Motor neuron (in vitro differentiated cells): ENCODE measurements around the gene MORN4. TPM values are rescaled to one million over a fixed set of nuclear protein-coding genes. Genes with fewer than 3 reads are reported as not detected.

Source experiments
- ATAC-seq, 8 experiments: fragments of 200-7000 bp; cut with Tn5 transposase; replicated peaks in 6 of 8; 2 replicates each; pipeline ENCODE4 v1.8.0; 2021; ENCODE audit warnings: mild to moderate bottlenecking in 8 of 8, moderate library complexity in 8 of 8
- H3K27ac ChIP-seq, 2 donors: fragments of 250-450 bp; sonication (Bioruptor Pico); 2 replicates each; pipeline ENCODE4 v1.9.0; 2021; ENCODE audit warnings: antibody characterized with exemption in 2 of 2, mild to moderate bottlenecking in 2 of 2, moderate library complexity in 1 of 2
- H3K4me1 ChIP-seq, 2 donors: fragments of 250-450 bp; sonication (Bioruptor Pico); replicated peaks in 1 of 2; 2 replicates each; pipeline ENCODE4 v1.6.1; 2021; ENCODE audit warnings: antibody characterized with exemption in 2 of 2, mild to moderate bottlenecking in 2 of 2, moderate library complexity in 1 of 2
- H3K4me3 ChIP-seq, 5 donors: fragments of 250-450 bp; sonication (Bioruptor Pico); 2 replicates each; pipeline ENCODE4 v1.9.0; 2021; ENCODE audit warnings: antibody characterized with exemption in 5 of 5, mild to moderate bottlenecking in 5 of 5, moderate library complexity in 4 of 5
- WGBS, 10 experiments: fragments of 450-650 bp; shearing (Covaris generic); methylation state at CpG; one replicate each; pipeline ENCODE4 v1.0.0; 2022; 5-methylcytosine and 5-hydroxymethylcytosine counted together
- in situ Hi-C, 9 experiments: fragments of 400-800 bp; cut with MboI; loops; one replicate each; pipeline ENCODE4 v1.15.0; 2021; ENCODE audit warnings: low sequenced_read_pairs in 9 of 9, low pct_unique_long_range_greater_than_20kb in 2 of 9; ENCODE audit not compliant: unreplicated experiment in 9 of 9
- total RNA-seq, 8 experiments: library from RNA; unstranded; fragments of 300-600 nt; gene quantifications; 2 replicates each; pipeline versions ENCODE4 v1.2.3 to v1.2.4, GENCODE V29; 2022

MORN4 gene
- total RNA-seq, 8 experiments from 2014 or later = 5.1 to 54.0 (median 27.5) TPM

DNA sequence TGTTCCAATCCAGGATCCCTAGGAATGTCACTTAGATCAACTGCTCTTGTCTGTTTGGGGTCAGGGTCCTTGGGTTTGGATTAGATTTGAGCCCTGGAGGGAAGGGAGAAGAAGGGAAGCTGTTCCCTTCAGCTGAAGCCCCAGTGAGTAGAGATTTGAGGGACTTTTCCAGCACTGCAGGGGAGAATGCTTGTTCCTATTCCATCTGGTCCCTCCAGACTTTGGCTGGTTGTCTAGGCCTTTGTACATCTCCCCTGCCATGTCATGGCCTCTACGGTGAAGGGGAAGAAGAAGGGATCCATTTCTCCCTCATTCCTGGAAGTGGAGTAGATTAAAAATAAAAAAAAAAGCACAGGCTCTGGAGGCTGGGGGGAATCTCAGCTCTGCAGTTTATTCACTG lies 32.7 kb downstream of the MORN4 start:
- Histone ChIP-seq H3K4me1 (no peaks in the 10 kb centered on the region), H3K4me3 (no peak overlapping the region), H3K27ac (no peak overlapping the region)
- no peak for ATAC-seq
- 43 to 100% (median 90%) methylated on average over 1 of the region's 1 CpG; no CpG with 5 or more reads in 6 of the 10 experiments for WGBS, 10 experiments
- in situ Hi-C loops = no loop called here

DNA sequence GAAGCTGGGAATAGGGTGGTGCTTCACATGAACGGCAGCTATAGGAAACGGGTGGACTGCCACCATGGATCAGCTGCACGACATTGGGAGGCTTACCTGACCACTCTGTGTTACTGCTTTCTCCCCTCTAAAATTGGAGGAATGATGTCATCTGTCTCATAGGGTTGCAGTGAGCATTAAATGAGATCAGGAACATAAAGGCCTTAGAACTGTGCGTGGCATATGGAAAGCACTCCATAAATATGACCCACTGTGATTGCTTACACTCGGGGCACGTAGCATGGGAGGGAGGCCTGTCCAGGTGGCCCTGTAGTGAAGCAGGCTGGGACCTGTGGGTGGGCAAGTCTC lies 34.1 kb downstream of the MORN4 start:
- Histone ChIP-seq H3K27ac (no peak overlapping the region), H3K4me1 (no peaks in the 10 kb centered on the region), H3K4me3 (no peak overlapping the region)
- 89 to 94% (median 89%) methylated on average over 3 of the region's 6 CpGs; no CpG with 5 or more reads in 7 of the 10 experiments for WGBS, 10 experiments
- ATAC-seq = no peak
- in situ Hi-C loops = no loop called here

DNA sequence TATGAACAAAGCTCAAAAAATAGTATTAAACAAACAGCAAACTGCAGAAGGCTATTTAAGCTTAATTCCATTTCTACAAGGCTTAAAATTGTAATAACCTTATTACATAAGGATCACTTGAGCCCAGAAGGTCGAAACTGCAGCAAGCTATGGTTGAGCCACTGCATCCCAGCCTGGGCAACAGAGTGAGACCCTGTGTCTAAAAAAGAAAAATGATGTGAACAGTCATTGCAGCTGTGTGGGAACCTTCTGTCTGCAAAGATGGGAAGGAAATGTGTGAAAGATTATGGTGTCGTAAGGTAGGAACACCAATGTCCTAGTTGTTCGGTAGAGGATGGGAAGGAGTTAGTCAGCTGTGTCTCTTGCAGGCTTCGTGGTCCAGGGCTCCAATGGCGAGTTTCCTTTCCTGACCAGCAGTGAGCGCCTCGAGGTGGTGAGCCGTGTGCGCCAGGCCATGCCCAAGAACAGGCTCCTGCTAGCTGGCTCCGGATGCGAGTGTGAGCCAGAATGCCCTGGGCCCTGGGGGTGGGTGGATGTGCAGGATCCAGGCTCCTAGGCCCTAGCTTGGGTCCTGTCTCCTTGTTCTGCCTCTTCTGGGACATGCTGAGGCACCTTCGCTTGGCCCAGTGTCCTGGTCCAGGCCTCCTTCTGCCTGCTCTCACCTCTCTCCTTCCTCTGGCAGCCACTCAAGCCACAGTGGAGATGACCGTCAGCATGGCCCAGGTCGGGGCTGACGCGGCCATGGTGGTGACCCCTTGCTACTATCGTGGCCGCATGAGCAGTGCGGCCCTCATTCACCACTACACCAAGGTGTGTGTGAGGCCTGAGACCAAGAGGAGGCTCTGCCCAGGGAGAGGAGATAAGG lies 34.7 kb downstream of the MORN4 start:
- in situ Hi-C loops = no loop called here

DNA sequence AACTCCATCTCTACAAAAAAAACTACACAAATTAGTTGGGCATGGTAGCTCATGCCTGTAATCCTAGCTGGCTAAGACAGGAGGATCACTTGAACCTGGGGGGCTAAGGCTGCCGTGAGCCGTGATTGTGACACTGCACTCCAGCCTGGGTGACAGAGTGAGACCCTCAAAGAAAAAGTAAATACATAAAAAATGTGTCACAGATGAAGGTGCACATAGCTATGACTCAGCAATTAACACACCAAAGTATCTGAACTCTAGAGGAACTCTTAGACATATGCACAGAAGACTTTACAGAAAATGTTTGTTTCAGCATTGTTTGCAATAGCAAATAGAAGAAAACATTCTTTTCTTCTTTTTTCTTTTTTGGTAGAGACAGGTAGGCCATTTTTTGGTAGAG lies 35.5 kb downstream of the MORN4 start:
- in situ Hi-C loops = no loop called here
- no peak for ATAC-seq
- Histone ChIP-seq H3K4me3 (no peak overlapping the region), H3K4me1 (no peaks in the 10 kb centered on the region), H3K27ac (no peak overlapping the region)
- WGBS, 10 experiments = 50 to 100% (median 93%) methylated on average over 1 to 2 of the region's 2 CpGs; no CpG with 5 or more reads in 5 of the 10 experiments

More for the DNA sequence above, 34.7 kb downstream of the MORN4 start:
- H3K4me3 ChIP-seq = no peak overlapping the region
- H3K27ac ChIP-seq = no peak overlapping the region
- 57 to 100% (median 100%) methylated on average over 1 to 6 of the region's 19 CpGs; no CpG with 5 or more reads in 3 of the 10 experiments for WGBS, 10 experiments
- H3K4me1 ChIP-seq = no peaks in the 10 kb centered on the region
- ATAC-seq = no peak

DNA sequence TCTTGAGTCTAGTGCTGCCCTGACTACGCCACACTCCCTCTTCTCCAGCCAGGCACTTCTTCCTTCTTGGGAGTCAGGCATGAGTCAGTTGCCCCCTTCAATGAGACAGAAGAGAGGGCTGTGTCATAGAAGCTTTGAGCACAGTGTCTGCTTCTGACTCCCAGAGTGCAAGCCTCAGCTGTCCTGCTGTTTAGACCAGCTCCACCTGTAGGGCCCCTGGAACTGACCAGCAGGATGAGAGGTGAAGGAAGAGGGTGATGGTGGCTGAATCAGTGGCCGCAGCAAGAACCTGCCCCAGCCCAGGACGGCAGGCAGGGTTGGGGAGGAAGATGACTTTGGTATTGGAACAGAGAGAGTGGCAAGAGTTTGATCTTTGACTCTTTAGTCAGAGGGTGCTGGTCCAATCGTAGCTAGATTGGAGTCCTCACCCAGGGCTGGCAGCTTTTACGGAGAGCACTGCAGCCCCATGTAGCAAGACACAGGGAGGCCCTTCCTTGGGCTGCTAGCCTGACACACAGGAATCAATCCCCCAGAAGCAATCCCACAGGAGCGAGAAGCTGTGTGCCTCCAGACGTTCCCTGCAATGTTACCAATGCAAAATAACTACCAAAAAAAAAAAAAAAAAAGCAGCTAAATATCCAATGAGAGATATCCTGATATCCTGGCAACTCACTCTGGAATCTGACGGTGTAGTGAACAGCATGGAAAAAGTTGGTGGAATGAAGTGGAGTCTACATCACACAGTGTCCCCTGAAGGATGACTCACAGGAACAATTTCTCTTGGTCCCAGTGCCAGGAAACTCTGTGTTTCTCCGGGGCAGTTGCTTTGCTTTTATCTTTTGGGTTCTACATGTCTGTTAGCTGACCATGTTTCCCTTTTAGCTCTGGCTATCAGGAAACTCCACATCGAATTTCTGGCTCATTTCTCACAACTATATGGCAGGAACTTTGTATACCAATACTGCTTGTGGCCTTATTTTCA lies 36.9 kb downstream of the MORN4 start:
- in situ Hi-C loops = no loop called here
- ATAC-seq = peak; percentile 68 to 85 (median 78)
- no peak overlapping the region for H3K27ac ChIP-seq
- no peaks in the 10 kb centered on the region for H3K4me1 ChIP-seq
- no peak overlapping the region for H3K4me3 ChIP-seq
- WGBS, 10 experiments = 8 to 79% (median 39%) methylated on average over 2 to 7 of the region's 10 CpGs

DNA sequence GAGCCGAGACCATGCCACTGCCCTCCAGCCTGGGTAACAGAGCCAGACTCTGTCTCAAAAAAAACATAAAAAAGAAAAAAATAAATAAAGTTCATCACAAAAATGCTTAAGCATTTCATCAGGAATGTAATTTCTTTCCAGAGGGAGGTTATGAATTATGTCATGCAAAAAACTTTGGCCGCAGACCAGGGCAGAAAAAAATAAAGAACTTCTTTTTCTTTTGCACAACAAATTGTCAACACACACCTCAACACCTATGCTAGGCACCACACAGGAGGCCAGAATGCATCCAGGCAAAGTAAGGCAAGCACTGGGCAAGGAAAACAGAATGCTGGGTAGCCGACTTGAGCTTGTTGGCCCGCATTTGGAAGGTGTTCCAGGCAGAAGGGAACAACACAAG lies 39.9 kb downstream of the MORN4 start:
- Histone ChIP-seq H3K27ac (no peak overlapping the region), H3K4me3 (no peak overlapping the region), H3K4me1 (no peaks in the 10 kb centered on the region)
- no peak for ATAC-seq
- in situ Hi-C loops = no loop called here
- 14 to 100% (median 89%) methylated on average over 1 to 4 of the region's 4 CpGs; no CpG with 5 or more reads in 1 of the 10 experiments for WGBS, 10 experiments

DNA sequence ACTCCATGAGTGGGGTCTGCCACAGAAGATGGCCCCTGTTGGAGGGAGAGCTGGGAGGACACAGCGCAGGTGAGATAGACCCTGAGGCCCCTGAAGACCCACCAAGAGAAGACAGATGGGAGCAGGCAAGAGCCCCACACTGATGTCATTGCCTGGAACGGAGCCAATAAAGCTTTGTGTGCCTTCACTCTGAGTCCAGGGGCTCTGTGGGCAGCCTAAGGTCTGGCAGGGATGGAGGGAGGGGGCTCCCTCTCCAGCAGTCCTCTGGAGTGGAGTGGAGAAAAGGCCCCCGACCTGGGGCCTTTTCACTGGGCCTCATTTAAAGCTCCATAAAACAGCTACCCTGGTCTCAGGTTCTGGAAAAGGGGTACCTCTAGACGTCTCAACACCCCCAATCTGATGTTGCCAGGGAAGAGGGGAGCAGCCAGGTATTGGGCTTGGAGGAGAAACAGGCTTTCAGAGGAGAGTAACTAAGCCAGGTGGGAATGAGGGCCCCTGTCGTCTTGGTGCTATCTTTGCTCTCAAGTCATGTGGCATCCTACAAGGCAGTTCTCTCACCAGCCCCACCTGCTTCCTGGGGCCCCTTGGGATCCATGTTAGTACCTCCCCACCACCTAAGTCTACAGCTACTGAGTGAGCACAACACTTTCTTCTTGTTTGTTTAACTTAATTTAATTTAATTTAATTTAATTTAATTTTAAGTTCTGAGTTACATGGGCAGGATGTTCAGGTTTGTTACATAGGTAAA lies 42.4 kb downstream of the MORN4 start:
- in situ Hi-C loops = no loop called here
- WGBS, 10 experiments = 10 to 100% (median 59%) methylated on average over 1 to 2 of the region's 5 CpGs; no CpG with 5 or more reads in 2 of the 10 experiments

DNA sequence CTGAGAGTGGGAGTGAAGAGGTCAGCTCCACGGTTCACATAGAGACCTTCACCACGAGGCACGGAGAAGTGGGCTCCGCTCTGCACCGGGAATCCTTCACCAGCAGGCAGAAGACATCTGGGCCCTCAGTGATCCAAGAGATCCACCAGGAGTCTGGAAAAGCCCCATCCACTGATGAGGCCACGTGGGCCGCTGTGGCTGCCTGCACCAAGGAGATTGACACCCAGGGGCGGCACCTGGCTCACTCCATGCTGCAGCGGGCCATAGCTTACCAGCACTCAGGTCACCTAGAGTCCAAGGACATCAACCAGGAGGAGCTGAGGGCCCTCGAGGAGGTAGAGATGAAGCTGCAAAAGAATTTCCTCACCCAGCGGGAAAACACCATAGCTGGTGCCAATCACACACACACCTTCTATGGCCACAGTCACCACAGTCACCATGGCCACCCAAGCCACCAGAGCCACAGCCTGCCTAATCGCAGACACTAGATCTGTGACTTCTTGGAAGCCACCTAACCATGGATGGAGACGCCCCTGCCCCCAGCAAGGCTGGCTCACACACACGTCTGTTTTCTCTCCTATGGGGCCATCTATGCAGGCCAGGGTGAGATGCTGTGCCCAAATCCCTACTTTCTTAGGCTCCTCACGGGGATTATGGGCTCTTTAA lies 43.1 kb downstream of the MORN4 start:
- ATAC-seq = no peak
- 67 to 100% (median 95%) methylated on average over 2 to 3 of the region's 15 CpGs; no CpG with 5 or more reads in 6 of the 10 experiments for WGBS, 10 experiments
- in situ Hi-C loops = no loop called here
- H3K4me3 ChIP-seq = no peak overlapping the region
- no peak overlapping the region for H3K27ac ChIP-seq
- H3K4me1 ChIP-seq = no peaks in the 10 kb centered on the region

More for the DNA sequence above, 42.4 kb downstream of the MORN4 start:
- no peak for ATAC-seq
- Histone ChIP-seq H3K4me1 (no peaks in the 10 kb centered on the region), H3K27ac (no peak overlapping the region), H3K4me3 (no peak overlapping the region)

DNA sequence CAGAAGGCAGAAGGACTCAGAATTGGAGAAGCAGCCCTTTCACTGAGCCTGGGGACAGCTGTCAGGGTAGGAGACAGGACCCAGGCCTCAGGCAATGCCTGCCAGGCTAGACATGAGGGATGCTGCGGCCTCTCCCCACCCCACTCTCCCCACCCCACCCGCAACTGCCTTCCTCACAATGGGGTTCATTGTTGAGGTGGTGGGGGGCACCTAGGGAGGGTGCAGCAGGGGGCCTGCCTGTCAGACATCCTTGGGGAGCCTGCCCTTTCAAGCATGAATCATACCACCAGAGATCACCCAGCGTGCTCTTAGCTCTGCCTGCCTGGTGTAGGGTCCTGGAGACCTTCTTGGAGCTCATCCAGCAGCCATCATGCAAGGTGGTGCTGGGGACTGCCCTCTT lies 43.8 kb downstream of the MORN4 start, which contains the start of gene C10orf62:
C10orf62 (plus strand) TSS at position 243 of the 400 bp plus-strand sequence. CDS start 177 bp downstream, outside the sequence.
- ATAC-seq = no peak
- in situ Hi-C loops = no loop called here
- H3K4me3 ChIP-seq = no peak within 1 kb of the TSS
- WGBS, 10 experiments = 80% methylated on average over 1 of the region's 3 CpGs; no CpG with 5 or more reads in 9 of the 10 experiments
- H3K4me1 ChIP-seq = no peaks in the 10 kb centered on the region
- H3K27ac ChIP-seq = no peak within 1 kb of the TSS

DNA sequence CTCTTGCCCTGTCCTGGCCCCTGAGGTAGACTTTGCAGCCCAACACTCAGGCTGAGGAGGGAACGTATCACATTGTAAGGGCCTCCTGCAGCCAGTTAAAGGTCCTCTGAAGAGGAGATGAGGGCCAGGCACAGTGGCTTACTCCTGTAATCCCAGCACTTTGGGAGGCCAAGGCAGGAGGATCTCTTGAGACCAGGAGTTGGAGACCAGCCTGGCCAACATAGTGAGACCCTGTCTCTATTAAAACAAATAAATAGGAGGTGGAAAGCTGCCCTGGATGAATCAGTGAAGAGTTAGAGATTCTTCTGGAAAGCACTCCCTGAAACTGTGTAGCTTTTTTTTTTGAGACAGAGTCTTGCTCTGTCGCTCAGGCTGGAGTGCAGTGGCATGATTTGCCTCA lies 46.1 kb downstream of the MORN4 start:
- no peak for ATAC-seq
- in situ Hi-C loops = no loop called here
- no peak overlapping the region for H3K4me3 ChIP-seq

DNA sequence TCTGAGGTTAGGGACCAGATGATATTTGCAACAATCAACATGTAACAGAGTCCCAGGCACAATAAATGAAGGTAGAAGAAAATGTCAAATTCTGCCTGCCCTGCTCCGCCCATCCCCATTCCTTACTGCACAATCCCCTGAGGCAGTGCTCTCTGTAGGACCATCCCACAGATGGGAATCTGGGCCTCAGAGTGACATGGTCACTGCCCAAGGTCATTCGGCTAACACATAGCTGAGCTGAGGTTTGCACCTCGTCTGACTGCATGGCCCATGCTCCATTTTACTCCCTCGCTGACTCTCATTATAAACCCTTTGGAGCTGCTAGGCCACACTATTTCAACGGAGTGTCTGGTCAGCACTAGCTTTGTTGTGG lies 47.9 kb downstream of the MORN4 start:
- Histone ChIP-seq H3K4me3 (no peak overlapping the region), H3K27ac (no peak overlapping the region), H3K4me1 (no peaks in the 10 kb centered on the region)
- no peak for ATAC-seq
- 85 to 100% (median 100%) methylated on average over 1 to 5 of the region's 5 CpGs; no CpG with 5 or more reads in 4 of the 10 experiments for WGBS, 10 experiments
- in situ Hi-C loops = no loop called here

More for the DNA sequence above, 46.1 kb downstream of the MORN4 start:
- no peaks in the 10 kb centered on the region for H3K4me1 ChIP-seq
- WGBS, 10 experiments = 80 to 100% (median 100%) methylated on average over 1 to 2 of the region's 2 CpGs; no CpG with 5 or more reads in 6 of the 10 experiments
- H3K27ac ChIP-seq = no peak overlapping the region

DNA sequence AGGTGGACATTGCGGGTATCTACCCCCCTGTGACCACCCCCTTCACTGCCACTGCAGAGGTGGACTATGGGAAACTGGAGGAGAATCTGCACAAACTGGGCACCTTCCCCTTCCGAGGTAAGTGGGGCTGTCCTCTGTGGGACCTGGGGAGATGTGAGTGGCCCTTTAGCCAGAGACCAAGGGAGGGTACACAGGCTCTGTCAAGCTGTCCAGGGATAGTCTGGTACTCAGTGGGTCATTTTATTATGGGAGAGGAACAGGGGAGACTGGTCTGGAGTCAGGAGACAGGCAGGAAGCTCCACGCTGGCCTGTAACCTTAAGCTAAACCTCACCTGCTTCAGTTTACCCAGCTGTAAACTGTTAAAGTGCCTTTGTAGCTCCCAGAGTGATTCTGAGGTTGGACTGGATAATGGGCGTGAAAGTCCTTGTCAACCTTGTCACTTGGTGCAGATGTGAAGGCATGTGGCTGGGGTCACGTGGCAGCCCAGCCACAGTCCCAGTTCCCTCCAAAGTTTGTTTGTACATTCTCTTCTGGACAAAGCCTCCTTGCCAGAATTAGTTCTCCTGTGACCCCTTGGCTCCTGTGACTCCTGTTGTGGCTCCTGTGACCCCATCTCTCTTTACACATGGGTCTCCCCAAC lies 48.4 kb downstream of the MORN4 start:
- ATAC-seq = no peak

More for the DNA sequence above, 48.4 kb downstream of the MORN4 start:
- no peak overlapping the region for H3K4me3 ChIP-seq
- in situ Hi-C loops = no loop called here
- WGBS, 10 experiments = 75 to 92% (median 86%) methylated on average over 2 to 3 of the region's 5 CpGs; no CpG with 5 or more reads in 6 of the 10 experiments
- H3K4me1 ChIP-seq = no peaks in the 10 kb centered on the region
- H3K27ac ChIP-seq = no peak overlapping the region
